Stimulated activated CD4-positive, alpha-beta T cell treated with anti-CD3 and anti-CD28 coated beads, Interleukin-12 subunit alpha, Interleukin-12 subunit beta, amount 100 ng/mL, for 4 hours (primary cell): Measurements from ENCODE around the gene RTN4.
"Not testable (repeated sequence)": the region's sequence is repeated elsewhere in the genome, so short reads cannot be mapped to it uniquely, and the experiment has no call there.

ENCODE experiments used
- DNase-seq: peaks from one replicate; pipeline ENCODE4 v3.0.0-alpha.2; 2020

RTN4 gene, protein sequence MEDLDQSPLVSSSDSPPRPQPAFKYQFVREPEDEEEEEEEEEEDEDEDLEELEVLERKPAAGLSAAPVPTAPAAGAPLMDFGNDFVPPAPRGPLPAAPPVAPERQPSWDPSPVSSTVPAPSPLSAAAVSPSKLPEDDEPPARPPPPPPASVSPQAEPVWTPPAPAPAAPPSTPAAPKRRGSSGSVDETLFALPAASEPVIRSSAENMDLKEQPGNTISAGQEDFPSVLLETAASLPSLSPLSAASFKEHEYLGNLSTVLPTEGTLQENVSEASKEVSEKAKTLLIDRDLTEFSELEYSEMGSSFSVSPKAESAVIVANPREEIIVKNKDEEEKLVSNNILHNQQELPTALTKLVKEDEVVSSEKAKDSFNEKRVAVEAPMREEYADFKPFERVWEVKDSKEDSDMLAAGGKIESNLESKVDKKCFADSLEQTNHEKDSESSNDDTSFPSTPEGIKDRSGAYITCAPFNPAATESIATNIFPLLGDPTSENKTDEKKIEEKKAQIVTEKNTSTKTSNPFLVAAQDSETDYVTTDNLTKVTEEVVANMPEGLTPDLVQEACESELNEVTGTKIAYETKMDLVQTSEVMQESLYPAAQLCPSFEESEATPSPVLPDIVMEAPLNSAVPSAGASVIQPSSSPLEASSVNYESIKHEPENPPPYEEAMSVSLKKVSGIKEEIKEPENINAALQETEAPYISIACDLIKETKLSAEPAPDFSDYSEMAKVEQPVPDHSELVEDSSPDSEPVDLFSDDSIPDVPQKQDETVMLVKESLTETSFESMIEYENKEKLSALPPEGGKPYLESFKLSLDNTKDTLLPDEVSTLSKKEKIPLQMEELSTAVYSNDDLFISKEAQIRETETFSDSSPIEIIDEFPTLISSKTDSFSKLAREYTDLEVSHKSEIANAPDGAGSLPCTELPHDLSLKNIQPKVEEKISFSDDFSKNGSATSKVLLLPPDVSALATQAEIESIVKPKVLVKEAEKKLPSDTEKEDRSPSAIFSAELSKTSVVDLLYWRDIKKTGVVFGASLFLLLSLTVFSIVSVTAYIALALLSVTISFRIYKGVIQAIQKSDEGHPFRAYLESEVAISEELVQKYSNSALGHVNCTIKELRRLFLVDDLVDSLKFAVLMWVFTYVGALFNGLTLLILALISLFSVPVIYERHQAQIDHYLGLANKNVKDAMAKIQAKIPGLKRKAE

GRCh38 chr2:55050100-55050994, at the start of gene RTN4:
TSS of gene RTN4 (minus strand) at chr2:55050451. CDS start at chr2:55050300, 151 bp downstream.
- DNase-seq: peak; percentile 97

- no peak for DNase-seq
Measured at GRCh38 chr2:55099493-55099877, 49.2 kb upstream of the RTN4 start.

- no peak for DNase-seq
Measured at GRCh38 chr2:55097461-55098410, 47.5 kb upstream of the RTN4 start.

- no peak for DNase-seq
Measured at GRCh38 chr2:55097082-55097460, 46.8 kb upstream of the RTN4 start.

GRCh38 chr2:55096586-55096985, 46.3 kb upstream of the RTN4 start:
- DNase-seq: no peak

DNA sequence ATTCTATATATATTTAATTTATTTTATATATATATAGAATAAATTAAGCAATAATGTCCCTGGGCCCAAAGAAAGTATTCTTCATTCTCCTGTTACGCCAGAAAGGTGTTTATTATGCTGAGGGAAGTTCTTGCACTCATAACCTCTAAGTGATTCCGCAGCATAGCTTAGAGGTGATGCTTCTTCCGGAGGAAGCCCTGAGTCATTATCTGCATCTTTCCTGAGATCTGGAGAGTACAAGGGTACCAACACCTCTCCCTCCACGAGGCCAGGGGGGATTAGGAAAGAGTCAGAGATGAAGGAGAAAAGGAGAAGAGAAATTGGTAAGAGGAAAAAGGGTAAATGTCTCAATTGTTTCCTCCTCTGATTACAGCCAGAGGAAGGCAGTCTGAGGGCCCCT, 43.1 kb upstream of the RTN4 start:
- DNase-seq: no peak

DNA sequence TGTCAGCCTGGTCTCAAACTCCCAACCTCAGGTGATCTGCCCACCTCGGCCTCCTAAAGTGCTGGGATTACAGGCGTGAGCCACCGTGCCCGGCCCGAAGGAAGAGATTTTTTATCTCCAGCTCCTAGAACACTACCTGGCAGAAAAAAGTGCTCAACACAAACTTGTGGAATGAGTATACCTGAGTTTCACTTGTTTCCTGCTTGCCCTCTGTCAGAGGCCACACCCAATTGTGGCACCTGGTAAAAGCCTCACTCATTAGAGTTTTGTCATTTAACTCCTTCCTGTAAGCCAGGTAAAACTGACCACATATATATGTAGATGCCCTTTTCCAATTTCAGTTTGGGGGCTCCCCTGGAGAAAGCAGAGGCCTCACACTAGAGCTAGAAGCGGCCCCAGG, 42.2 kb upstream of the RTN4 start:
- DNase-seq: no peak

DNA sequence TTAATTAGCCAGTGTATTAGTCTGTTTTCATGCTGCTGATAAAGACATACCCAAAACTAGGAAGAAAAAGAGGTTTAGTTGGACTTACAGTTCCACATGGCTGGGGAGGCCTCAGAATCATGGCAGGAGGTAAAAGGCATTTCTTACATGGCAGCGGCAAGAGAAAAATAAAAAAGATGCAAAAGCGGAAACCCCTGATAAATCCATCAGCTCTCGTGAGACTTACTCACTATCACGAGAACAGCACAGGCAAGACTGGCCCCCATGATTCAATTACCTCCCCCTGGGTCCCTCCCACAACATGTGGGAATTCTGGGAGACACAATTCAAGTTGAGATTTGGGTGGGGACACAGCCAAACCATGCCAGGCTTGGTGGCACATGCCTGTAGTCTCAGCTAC, 41.4 kb upstream of the RTN4 start:
- not testable (repeated sequence) for DNase-seq

DNA sequence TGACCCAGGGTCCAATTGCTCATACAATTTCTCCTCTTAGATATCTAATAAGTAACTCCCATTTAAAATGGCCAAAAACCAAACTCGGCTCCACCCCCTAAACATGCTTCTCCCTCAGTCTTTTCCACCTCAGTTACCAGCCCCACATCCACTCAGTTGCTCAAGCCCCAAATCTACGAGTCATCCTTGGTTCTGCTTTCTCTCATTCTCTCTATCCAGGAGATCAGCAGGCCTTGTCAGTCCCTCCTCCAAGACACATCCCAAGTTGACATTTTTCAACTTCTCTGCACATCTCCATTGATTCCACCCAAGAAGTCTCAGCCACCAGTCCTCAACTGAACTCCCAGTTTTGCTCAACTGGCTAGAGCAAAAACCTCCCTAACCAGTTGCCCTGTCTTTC, 40.5 kb upstream of the RTN4 start:
- no peak for DNase-seq

- DNase-seq: no peak
Measured at GRCh38 chr2:55089726-55090125, 39.5 kb upstream of the RTN4 start.

DNA sequence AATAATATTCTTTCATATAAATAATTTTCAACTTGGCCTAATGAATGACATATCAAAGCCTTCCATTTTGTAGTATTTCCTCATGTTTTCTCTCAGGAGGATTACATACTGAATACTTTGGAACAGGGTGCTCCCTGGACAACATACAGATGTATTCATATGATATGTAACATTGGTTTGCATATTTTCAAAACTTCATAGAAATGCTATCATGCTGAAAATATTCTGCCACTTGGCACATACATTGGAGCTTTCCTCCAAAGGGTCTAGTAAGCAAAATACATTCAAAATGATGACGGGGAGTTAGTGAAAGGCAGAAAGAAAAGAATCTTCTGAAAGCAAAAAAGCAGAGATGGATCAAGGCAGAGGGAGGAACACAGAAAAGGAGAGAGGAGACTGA, 38.1 kb upstream of the RTN4 start:
- no peak for DNase-seq

DNA sequence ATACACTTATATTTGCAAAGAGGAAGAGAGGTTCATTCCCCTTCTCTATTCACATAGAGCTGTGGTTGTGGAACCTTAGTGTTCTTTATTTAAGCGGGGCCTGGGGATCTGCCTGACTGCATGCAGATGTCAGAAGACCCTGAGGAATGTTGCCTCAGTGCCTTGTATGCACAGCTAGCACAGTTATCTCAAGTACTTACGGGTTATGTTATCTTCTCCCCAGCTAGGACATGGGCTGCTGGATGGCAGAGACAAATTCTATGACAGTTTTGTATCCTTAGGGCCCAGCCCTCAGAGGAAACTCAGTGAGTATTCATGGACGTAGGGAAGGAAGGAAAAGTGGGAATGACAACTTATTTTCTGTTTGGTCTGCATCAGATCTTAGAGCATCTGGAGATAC, 37.7 kb upstream of the RTN4 start:
- no peak for DNase-seq

DNA sequence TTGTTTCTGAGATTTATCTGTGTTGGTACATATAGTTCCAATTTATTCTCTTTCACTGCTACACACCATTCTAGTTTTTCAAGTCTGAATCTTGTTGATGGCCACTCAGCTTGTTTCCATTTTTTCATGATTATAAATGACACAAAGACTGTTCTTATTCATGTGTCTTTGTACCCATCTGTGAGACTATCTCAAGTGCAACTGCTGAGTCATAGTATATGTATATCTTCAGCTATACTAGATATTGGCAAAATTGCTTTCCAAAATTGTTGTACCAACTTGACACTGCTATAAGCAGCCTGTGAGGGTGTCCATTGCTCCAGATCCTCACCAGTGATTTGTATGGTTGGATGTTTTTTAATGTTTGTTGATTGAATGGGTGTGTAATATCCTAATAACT, 37.2 kb upstream of the RTN4 start:
- DNase-seq: no peak

GRCh38 chr2:55085113-55086040, 35.1 kb upstream of the RTN4 start:
- DNase-seq: no peak

- no peak for DNase-seq
Measured at GRCh38 chr2:55084641-55085040, 34.4 kb upstream of the RTN4 start.

GRCh38 chr2:55080204-55080738, 30.0 kb upstream of the RTN4 start:
- no peak for DNase-seq

DNA sequence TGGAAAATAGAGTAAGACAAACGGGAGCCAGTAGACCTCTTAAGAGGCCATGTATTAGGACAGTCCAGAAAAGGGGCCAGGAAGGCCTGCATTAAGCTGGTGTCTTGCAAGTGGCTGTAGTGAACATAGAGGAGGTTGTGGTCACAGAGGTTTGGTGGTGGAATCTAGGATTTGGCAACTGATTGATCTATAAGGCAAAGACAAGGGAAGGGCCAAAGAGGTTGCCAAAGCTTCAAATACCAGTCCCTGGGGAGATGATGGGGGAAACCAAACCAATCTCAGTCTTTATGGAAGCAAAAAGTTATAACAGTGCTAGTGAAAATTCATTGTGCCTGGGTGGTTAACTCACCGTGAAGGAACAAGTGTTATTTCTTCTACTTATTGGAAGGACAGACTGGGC, 28.7 kb upstream of the RTN4 start:
- DNase-seq: no peak

DNA sequence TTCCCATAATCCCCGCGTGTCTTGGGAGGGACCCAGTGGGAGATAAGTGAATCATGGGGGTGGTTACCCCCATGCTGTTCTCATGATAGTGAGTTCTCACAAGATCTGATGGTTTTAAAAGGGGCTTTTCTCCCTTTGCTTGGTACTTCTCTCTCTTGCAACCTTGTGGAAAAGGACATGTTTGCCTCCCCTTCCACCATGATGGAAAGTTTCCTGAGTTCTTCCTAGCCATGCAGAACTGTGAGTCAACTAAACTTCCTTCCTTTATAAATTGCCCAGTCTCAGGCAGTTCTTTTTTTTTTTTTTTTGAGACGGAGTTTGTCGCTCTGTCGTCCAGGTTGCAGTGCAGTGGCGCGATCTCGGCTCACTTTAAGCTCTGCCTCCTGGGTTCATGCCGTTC, 26.5 kb upstream of the RTN4 start:
- DNase-seq: no peak

GRCh38 chr2:55076019-55076418, 25.8 kb upstream of the RTN4 start:
- DNase-seq: not testable (repeated sequence)
